HL-60 (cell line): ENCODE data around the gene TMEM63C.

Experiments
- GABPA ChIP-seq: IDR thresholded peaks from 2 replicates; pipeline ENCODE4 v1.6.1; 2012; ENCODE audit warnings: low read depth
- SPI1 ChIP-seq: IDR thresholded peaks from 2 replicates; pipeline ENCODE4 v1.6.1; 2012; ENCODE audit warnings: low read depth, mild to moderate bottlenecking, borderline replicate concordance
- TF ChIP-seq, protein P1 (sequence below): IDR thresholded peaks from one replicate; pipeline ENCODE4 v1.5.1; 2011; ENCODE audit warnings: low read length, control low read depth, inconsistent platforms; ENCODE audit not compliant: insufficient read depth
- TF ChIP-seq, protein P2 (sequence below): IDR thresholded peaks from 2 replicates; pipeline ENCODE4 v1.6.1; 2012; ENCODE audit warnings: low read depth; ENCODE audit not compliant: insufficient replicate concordance

DNA sequence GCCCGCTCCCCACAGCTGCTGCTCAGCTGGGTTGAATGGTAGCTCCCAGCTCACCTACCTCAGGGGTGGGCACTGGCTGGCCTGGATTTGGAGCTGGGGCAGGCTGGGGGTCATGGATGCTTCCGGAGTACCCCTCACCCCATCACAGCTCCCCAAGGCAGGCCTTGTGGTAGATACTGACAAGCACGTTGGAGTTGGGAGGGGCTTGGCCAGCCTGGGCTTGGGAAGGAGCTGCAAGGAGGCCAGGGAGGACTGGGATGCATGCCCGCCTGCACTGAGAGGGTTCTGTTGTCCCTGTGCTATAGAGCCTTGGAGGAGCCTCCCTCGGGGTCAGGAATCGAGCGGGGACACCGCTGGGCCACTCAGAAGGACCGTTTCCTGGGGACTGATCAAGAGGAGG, 14.2 kb downstream of the TMEM63C start:
- TF ChIP-seq, protein P1, sequence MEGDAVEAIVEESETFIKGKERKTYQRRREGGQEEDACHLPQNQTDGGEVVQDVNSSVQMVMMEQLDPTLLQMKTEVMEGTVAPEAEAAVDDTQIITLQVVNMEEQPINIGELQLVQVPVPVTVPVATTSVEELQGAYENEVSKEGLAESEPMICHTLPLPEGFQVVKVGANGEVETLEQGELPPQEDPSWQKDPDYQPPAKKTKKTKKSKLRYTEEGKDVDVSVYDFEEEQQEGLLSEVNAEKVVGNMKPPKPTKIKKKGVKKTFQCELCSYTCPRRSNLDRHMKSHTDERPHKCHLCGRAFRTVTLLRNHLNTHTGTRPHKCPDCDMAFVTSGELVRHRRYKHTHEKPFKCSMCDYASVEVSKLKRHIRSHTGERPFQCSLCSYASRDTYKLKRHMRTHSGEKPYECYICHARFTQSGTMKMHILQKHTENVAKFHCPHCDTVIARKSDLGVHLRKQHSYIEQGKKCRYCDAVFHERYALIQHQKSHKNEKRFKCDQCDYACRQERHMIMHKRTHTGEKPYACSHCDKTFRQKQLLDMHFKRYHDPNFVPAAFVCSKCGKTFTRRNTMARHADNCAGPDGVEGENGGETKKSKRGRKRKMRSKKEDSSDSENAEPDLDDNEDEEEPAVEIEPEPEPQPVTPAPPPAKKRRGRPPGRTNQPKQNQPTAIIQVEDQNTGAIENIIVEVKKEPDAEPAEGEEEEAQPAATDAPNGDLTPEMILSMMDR, result no peak
- TF ChIP-seq GABPA (no peak), SPI1 (no peak)
- TF ChIP-seq, protein P2, sequence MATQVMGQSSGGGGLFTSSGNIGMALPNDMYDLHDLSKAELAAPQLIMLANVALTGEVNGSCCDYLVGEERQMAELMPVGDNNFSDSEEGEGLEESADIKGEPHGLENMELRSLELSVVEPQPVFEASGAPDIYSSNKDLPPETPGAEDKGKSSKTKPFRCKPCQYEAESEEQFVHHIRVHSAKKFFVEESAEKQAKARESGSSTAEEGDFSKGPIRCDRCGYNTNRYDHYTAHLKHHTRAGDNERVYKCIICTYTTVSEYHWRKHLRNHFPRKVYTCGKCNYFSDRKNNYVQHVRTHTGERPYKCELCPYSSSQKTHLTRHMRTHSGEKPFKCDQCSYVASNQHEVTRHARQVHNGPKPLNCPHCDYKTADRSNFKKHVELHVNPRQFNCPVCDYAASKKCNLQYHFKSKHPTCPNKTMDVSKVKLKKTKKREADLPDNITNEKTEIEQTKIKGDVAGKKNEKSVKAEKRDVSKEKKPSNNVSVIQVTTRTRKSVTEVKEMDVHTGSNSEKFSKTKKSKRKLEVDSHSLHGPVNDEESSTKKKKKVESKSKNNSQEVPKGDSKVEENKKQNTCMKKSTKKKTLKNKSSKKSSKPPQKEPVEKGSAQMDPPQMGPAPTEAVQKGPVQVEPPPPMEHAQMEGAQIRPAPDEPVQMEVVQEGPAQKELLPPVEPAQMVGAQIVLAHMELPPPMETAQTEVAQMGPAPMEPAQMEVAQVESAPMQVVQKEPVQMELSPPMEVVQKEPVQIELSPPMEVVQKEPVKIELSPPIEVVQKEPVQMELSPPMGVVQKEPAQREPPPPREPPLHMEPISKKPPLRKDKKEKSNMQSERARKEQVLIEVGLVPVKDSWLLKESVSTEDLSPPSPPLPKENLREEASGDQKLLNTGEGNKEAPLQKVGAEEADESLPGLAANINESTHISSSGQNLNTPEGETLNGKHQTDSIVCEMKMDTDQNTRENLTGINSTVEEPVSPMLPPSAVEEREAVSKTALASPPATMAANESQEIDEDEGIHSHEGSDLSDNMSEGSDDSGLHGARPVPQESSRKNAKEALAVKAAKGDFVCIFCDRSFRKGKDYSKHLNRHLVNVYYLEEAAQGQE, result no peak
